ENCODE results near the gene DRAM1. TPM values are rescaled to one million over a fixed set of nuclear protein-coding genes. Genes with fewer than 3 reads are reported as not detected.

Gene DRAM1
- total RNA-seq, result 10 to 100 TPM; 22.3 to 37.5 (median 25.4) TPM

- no peak for TF ChIP-seq CTCF (IDR thresholded peaks at IDR 0.05)
- DNase-seq (ENCODE audit: low spot score), result peak; percentile 60
- ATAC-seq (ENCODE audit: low FRiP score), result peak; percentile 93
These were observed at the start of gene DRAM1 for GRCh38 chr12:101876861-101877805. Gene DRAM1, plus strand, starts transcription at chr12:101877580. Its CDS starts 210 bp downstream, at chr12:101877790.

GRCh38 chr12:101828463-101829196 lies 48.8 kb upstream of the DRAM1 start:
- DNase-seq (ENCODE audit: low spot score) (no peak), ATAC-seq (ENCODE audit: low FRiP score) (no peak)
- no peak for TF ChIP-seq CTCF (IDR thresholded peaks at IDR 0.05)

GRCh38 chr12:101829639-101830366 lies 47.6 kb upstream of the DRAM1 start:
- TF ChIP-seq CTCF (IDR thresholded peaks at IDR 0.05), result no peak

GRCh38 chr12:101830367-101831325 lies 46.7 kb upstream of the DRAM1 start, which contains the start of gene GNPTAB:
Gene GNPTAB, minus strand, starts transcription at chr12:101830959. Its CDS starts 284 bp downstream, at chr12:101830675.
- peak; percentile 99 for ATAC-seq (ENCODE audit: low FRiP score)
- peak in 1 of 3 donors; percentile 48 for TF ChIP-seq CTCF (IDR thresholded peaks at IDR 0.05)
- peak; percentile 68 for DNase-seq (ENCODE audit: low spot score)

More at GRCh38 chr12:101829639-101830366, 47.6 kb upstream of the DRAM1 start:
- no peak for ATAC-seq (ENCODE audit: low FRiP score)
- DNase-seq (ENCODE audit: low spot score), result no peak

GRCh38 chr12:101832030-101832429 lies 45.4 kb upstream of the DRAM1 start:
- TF ChIP-seq CTCF (IDR thresholded peaks at IDR 0.05), result no peak
- DNase-seq (ENCODE audit: low spot score), result no peak
- ATAC-seq (ENCODE audit: low FRiP score), result no peak

Data from omental fat pad (tissue), 4 donors.